ENCODE data around the gene LHFPL5.

LHFPL5 gene

DNA sequence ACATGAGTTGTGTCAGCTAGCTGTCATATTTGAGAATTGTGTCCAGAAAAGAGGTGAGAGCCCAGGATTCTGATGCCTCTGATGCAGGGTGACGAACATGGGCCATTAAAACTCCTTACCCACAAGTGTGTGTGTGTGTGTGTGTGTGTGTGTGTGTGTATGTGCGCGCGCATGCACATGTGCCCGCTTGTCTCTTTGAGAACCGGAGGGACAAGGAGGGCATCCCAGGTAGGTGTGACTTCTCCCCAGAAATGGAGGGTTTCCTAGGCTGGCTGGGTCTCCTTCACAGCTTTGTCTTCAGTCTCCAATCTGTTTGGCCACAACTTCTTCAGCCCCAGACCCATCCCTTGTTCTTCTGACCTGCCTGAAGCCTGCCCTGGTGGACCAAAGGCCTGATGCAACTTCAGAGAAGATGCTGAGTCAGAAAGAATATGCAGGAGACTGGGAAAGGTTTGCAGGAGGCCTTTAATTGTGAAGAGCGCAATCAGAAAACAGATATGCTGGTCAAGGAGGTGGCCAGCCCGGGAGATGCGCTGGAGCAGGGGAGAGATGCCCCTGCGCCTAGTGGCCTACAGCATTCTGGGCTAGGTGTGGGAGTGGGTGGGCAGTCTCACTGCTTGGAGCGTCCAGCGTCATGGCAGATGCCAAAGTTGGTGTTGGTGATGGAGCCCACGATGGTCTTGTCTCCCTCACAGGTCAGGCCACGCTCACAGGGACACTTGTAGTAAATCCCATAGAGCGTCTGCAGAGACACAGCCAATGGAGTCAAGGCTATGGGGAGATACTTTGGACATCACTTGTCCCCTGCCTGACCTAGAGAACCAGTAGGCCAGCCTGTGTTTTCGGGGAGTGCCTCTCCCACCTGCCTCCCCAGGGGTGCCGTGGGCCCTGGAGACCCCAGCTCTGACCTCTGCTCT is 10.4 kb upstream of the LHFPL5 start:
- no peak for DNase-seq

GRCh38 chr6:35795453-35796071 is 9.6 kb upstream of the LHFPL5 start:
- no peak for DNase-seq

- DNase-seq, result no peak
Measured at GRCh38 chr6:35796236-35796635, 8.9 kb upstream of the LHFPL5 start.

DNA sequence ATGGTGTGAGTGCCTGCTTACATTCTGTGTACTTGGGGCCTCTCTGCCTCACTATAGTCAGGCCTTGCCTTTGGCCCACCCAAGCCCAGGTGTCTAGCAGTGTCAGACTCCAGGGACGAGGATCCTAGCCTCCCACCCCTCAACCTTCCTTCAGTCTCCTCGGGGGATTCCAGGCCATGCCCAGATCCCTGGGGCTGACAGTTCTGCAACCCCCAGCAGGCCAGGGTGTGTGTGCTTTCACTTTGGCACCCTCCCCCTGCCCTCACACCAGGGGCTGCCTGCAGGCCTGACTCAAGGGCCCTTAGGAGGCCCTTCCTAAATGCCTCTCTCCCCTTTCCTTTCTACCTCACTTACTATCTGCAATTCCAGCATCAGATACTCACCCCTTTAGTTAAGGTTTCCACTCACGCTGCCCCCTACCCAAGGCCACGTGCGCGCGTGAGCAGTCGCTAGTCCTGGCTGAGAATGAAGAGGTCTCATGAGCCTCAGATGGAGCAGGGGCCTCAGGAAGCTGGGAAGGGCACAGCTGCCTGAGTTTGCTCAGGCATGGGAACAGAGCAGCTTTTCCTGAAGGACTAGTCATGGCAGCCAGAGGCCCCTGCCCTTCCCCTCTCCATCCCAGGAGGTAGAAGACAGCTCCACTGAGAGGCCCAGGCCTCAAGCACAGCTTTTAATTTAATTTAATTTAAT is 7.2 kb upstream of the LHFPL5 start:
- DNase-seq, result no peak

- DNase-seq, result no peak
Measured at GRCh38 chr6:35798706-35799105, 6.4 kb upstream of the LHFPL5 start.

GRCh38 chr6:35801148-35801547 is 4.0 kb upstream of the LHFPL5 start:
- DNase-seq, result no peak

DNA sequence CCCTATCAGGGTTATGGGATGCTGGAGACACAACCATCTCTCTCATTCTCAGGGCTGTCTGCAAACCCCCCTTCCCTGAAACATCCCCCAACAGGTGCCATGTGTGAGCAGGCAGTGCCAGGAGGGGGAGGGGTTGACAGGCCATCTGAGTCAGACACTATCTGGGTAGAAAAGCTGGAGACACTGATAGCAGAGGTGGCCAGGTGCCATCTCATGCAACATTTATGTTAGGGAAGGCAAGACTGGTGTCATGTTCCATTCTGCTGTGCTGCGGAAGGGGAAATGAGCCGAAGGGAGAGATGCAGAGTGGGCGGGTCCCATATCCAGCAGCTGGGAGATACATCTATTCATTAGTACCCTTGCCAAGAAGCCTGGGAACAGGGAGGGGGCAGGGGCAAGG is 3.5 kb downstream of the LHFPL5 start:
- DNase-seq, result no peak

GRCh38 chr6:35809809-35810208 is 4.7 kb downstream of the LHFPL5 start:
- no peak for DNase-seq

DNA sequence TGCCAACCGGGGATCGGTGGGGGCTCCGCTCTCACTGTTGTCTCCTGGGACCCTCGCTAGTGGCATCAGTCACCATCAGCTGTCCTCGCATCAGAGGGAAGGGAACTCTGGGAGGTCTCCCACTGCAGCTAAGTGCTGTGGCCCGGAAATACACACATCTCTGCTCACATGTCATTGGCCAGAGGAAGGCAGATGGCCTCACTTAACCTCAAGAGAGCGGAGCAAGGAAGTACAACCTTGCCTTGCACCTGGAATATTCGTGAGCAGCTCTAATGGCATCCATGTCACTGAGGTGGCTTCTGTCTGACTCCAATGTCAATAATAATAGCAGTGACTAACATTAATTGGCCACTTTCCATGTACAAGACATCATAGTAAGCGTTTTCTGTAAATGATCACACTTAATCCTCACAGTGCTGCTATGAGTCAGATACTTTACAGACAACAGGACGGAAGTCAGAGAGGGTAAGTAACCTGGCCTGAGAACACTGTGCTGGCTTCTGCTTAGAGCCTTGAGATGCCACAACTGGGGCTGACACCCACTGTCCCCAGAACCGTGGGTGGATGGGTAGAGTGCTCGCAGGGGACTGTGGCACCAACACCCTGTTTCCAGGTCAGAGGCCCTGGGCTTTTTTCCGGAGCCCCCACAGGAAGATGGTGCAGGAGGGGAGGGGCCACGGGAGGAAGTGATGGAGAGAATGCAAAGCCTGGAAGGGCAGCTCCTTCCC is 6.0 kb downstream of the LHFPL5 start:
- DNase-seq, result no peak

DNA sequence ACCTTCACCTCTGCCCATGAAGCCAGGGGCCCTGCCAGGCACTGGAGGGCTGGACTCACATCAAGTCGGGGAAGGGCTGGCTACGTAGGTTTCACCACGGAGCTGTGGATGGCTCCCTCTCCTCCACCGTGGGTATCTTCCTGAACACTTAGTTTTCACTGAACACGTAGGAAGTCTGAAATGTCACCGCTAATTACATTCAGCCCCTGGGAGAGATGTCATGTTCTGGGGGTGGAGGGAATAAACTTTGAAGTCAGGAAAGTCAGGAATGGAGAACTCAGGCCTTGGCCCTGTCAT is 6.5 kb downstream of the LHFPL5 start:
- DNase-seq, result no peak

GRCh38 chr6:35817515-35817914 is 12.4 kb downstream of the LHFPL5 start:
- DNase-seq, result no peak

DNA sequence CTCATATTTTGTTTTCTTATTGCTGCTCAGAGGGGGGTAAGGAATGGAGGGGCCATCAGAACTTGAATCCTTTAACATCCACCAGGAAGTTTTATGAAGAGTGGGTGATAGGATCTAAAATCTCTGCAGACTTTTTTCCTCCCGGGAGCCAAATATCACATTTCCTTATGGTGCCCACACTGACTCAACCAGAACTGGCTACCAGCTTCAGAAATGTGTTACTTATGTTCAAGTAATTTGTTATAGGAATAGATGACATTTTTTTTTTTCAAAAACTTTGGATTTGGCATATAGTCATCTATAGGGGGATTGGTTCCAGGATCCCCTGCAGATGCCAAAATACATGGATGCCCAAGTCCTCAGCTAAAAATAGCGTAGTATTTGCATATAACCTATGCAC is 18.4 kb downstream of the LHFPL5 start:
- DNase-seq, result no peak

DNA sequence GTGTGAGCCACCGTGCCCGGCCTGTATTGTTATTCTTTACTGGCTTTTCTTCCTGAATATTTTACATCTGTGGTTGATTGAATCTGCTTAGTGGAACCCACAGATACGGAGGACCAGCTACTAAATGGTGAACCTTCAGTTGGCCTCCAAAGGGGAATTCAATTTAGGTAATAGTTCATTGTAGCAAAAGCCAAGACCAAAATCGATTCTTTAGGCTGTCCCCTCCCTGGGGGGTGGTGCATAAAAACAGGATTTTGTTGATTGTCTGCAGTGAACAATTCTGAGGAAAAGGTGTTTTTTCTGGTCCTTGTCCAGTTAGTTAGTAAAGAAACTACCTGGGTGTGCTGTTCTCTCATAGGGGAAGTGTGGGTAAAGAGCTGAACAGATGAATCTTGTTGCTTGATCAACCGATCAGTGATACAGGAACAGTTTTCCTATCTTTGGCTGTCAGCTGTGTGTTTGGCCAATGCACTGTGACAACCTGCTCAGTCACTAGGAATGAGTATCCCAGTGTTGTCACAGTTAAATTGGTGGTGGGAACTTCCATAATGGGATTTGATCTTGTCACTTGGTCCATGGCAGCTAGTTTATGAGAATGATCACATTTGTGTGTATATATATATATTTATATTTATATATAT is 19.5 kb downstream of the LHFPL5 start:
- no peak for DNase-seq

DNA sequence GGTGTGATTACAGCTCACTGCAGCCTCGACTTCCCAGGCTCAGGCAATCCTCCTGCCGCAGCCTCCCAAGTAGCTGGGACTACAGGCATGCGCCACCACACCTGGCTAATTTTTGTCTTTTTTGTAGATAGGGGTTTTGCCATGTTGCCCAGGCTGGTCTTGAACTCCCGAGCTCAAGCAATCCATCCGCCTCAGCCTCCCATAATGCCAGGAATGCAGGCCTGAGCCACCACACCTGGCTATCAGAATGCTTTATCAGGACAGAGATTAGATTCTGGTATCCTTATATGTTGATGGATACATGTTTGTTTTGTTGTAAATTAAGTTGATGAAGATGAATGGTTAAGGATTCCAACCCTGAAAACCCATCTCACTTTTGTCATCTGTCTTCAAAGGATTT is 24.2 kb downstream of the LHFPL5 start:
- DNase-seq, result no peak

- no peak for DNase-seq
Measured at GRCh38 chr6:35831257-35832007, 26.3 kb downstream of the LHFPL5 start.

GRCh38 chr6:35833536-35833935 is 28.4 kb downstream of the LHFPL5 start:
- no peak for DNase-seq

DNA sequence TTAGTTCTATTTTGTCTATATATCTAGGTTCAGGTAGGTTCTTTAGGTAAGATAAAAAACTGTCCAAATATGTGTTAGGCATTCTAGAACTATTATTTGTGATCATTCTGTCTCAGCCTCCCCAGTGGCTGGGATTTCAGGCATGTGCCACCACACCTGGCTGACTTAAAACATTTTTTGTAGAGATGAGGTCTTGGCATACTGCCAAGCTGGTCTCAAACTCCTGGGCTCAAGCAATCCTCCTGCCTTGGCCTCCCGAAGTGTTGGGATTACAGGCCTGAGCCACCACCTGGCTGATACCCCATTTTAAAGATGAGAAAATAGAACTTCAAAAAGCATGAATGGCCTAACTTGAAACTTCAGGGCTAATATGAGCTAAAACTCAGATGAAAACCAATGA is 33.9 kb downstream of the LHFPL5 start:
- no peak for DNase-seq

GRCh38 chr6:35842381-35842780 is 37.2 kb downstream of the LHFPL5 start:
- no peak for DNase-seq

DNA sequence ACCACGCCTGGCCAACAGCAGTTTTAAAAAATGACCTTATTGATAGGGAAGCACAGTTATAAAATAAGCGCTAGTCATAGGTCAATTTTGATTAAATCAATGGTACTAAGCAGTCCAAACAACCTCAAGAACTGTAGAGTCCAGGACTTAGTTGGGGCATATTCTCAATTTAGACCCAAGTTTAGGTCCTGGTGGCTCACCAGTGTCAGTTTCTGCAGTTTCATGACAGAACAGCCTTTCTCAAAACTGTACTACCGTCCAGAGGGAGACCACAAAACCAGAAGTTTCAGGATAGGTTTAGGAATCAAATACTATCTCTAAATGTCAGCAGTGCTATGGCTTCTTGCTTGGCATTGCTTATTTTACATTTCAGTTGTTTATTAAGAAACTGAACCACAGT is 39.1 kb downstream of the LHFPL5 start:
- no peak for DNase-seq

- DNase-seq, result no peak
Measured at GRCh38 chr6:35850208-35850607, 45.1 kb downstream of the LHFPL5 start.

DNA sequence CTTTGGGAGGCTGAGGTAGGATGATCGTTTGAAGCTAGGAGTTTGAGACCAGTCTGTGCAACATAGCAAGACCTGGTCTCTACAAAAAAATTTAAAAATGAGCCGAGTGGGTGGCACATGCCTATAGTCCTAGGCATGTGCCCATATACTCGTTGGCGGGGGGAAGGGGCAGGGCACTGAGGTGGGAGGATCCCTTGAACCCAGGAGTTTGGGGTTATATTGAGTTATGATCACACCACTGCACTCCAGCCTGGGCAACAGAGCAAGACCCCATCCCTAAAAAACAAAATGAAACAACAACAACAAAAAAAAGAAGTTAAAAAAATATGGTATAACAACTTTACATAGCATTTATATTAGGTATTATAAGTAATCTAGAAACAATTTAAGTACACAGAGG is 47.8 kb downstream of the LHFPL5 start:
- DNase-seq, result no peak

GRCh38 chr6:35856250-35856649 is 51.1 kb downstream of the LHFPL5 start:
- DNase-seq, result no peak
